Neuronal stem cell (in vitro differentiated cells): ENCODE data around the gene WSB1.

ENCODE experiments used
- DNase-seq: peaks from one replicate; pipeline ENCODE4 v3.0.0-alpha.2; 2013; ENCODE audit warnings: low spot score
- H2AFZ ChIP-seq: one replicate; pipeline ENCODE4 v1.6.1; 2013; ENCODE audit warnings: mild to moderate bottlenecking, low read length, inconsistent platforms
- H2AK5ac ChIP-seq: 2 replicates; pipeline ENCODE4 v1.6.1; 2013; ENCODE audit warnings: low read depth, mild to moderate bottlenecking, inconsistent platforms, low read length, moderate library complexity, mixed read lengths
- H2BK120ac ChIP-seq: 2 replicates; pipeline ENCODE4 v1.6.1; 2013; ENCODE audit warnings: low read depth, mild to moderate bottlenecking, inconsistent platforms, low read length, moderate library complexity, mixed read lengths
- H2BK12ac ChIP-seq: one replicate; pipeline ENCODE4 v1.6.1; 2013; ENCODE audit warnings: low read length, inconsistent platforms
- H2BK15ac ChIP-seq: 2 replicates; pipeline ENCODE4 v1.6.1; 2013; ENCODE audit warnings: mild to moderate bottlenecking, low read length, inconsistent platforms, mixed read lengths
- H2BK5ac ChIP-seq: one replicate; pipeline ENCODE4 v1.6.1; 2013; ENCODE audit warnings: inconsistent platforms, mild to moderate bottlenecking, low read length, moderate library complexity
- H3K14ac ChIP-seq: one replicate; pipeline ENCODE4 v1.6.1; 2013; ENCODE audit warnings: low read length, inconsistent platforms
- H3K18ac ChIP-seq: 2 replicates; pipeline ENCODE4 v1.6.1; 2013; ENCODE audit warnings: low read length, inconsistent platforms
- H3K23ac ChIP-seq: 2 replicates; pipeline ENCODE4 v1.6.1; 2013; ENCODE audit warnings: low read depth, mild to moderate bottlenecking, mixed read lengths, low read length, inconsistent platforms; ENCODE audit not compliant: poor library complexity
- H3K27ac ChIP-seq: replicated peaks from 3 replicates; pipeline ENCODE4 v1.5.1; 2013; ENCODE audit warnings: low read length, inconsistent platforms
- H3K27me3 ChIP-seq, 3 experiments: 2 replicates each; pipeline ENCODE4 v1.6.1; 2013; ENCODE audit warnings: low read length in 3 of 3, mild to moderate bottlenecking in 2 of 3, inconsistent platforms in 1 of 3, low read depth in 1 of 3, mixed read lengths in 1 of 3, moderate library complexity in 1 of 3; ENCODE audit not compliant: control insufficient read depth in 3 of 3, insufficient read depth in 3 of 3
- H3K36me3 ChIP-seq, 2 donors: replicated peaks in 1 of 2; 2 replicates each; pipeline ENCODE4 v1.6.1; 2013; ENCODE audit warnings: low read length in 2 of 2; ENCODE audit not compliant: control insufficient read depth in 2 of 2, insufficient read depth in 2 of 2
- H3K4ac ChIP-seq: 2 replicates; pipeline ENCODE4 v1.6.1; 2013; ENCODE audit warnings: inconsistent platforms, mild to moderate bottlenecking, low read length, moderate library complexity
- H3K4me1 ChIP-seq, 2 donors: 1 replicate in 1 of 2; 2 replicates in 1 of 2; pipeline ENCODE4 v1.6.1; 2013; ENCODE audit warnings: low read length in 2 of 2, low read depth in 1 of 2; ENCODE audit not compliant: control insufficient read depth in 2 of 2, insufficient read depth in 1 of 2
- H3K4me2 ChIP-seq: one replicate; pipeline ENCODE4 v1.6.1; 2013; ENCODE audit warnings: mild to moderate bottlenecking, low read length, inconsistent platforms; ENCODE audit not compliant: insufficient read depth, poor library complexity, severe bottlenecking
- H3K4me3 ChIP-seq, 2 donors: 2 replicates each; pipeline ENCODE4 v1.5.1; 2013; ENCODE audit warnings: low read length in 2 of 2, mild to moderate bottlenecking in 2 of 2, inconsistent platforms in 1 of 2, moderate library complexity in 1 of 2
- H3K79me1 ChIP-seq: one replicate; pipeline ENCODE4 v1.6.1; 2013; ENCODE audit warnings: low read depth, mild to moderate bottlenecking, inconsistent platforms, low read length, moderate library complexity
- H3K9ac ChIP-seq: one replicate; pipeline ENCODE4 v1.6.1; 2013; ENCODE audit warnings: mild to moderate bottlenecking, low read depth, low read length, inconsistent platforms; ENCODE audit not compliant: poor library complexity
- H3K9me3 ChIP-seq, 2 donors: replicated peaks in 1 of 2; 2 replicates each; pipeline versions ENCODE3 to v1.6.1; 2013; ENCODE audit warnings: low read length in 2 of 2, mild to moderate bottlenecking in 2 of 2, inconsistent platforms in 1 of 2, low read depth in 1 of 2, mixed read lengths in 1 of 2, moderate library complexity in 1 of 2; ENCODE audit not compliant: control insufficient read depth in 2 of 2, insufficient read depth in 1 of 2
- H4K8ac ChIP-seq: one replicate; pipeline ENCODE4 v1.6.1; 2013; ENCODE audit warnings: low read depth, mild to moderate bottlenecking, inconsistent platforms, low read length, moderate library complexity
- H4K91ac ChIP-seq: one replicate; pipeline ENCODE4 v1.6.1; 2013; ENCODE audit warnings: low read length, low read depth, mild to moderate bottlenecking, inconsistent platforms; ENCODE audit not compliant: poor library complexity
- whole genome bisulfite sequencing, 2 donors: extraction: QIAGEN DNeasy Blood & Tissue Kit; methylation state at CpG; one replicate each; pipeline ENCODE4 v1.1.7; 2013; ENCODE audit warnings: missing lambda C conversion rate in 2 of 2, mixed read lengths in 1 of 2; ENCODE audit not compliant: insufficient read length in 2 of 2, insufficient replicate concordance in 1 of 2; ENCODE audit errors: extremely low coverage in 2 of 2; 5-methylcytosine and 5-hydroxymethylcytosine counted together

The WSB1 gene

GRCh38 chr17:27322026-27322425, 28.1 kb downstream of the WSB1 start:
- H3K79me1 ChIP-seq: no peaks in the 10 kb centered on the region

GRCh38 chr17:27322690-27323508, 29.0 kb downstream of the WSB1 start:
- H4K8ac ChIP-seq: no peak overlapping the region
- H3K14ac ChIP-seq: no peak overlapping the region
- no peaks in the 10 kb centered on the region for H3K79me1 ChIP-seq
- H2AFZ ChIP-seq: no peak overlapping the region
- H3K4me2 ChIP-seq: no peak overlapping the region
- no peak for DNase-seq
- H3K23ac ChIP-seq: no peak overlapping the region
- H3K9ac ChIP-seq: no peak overlapping the region
- no peak overlapping the region for H2AK5ac ChIP-seq
- no peak overlapping the region for H3K4me3 ChIP-seq
- WGBS, 2 donors: no CpG with 5 or more reads among the region's 4 CpGs
- H2BK5ac ChIP-seq: no peak overlapping the region
- H3K4ac ChIP-seq: no peak overlapping the region
- no peak overlapping the region for H2BK120ac ChIP-seq
- H3K36me3 ChIP-seq: peaks cover 1 to 17% of the 10 kb centered on the region in 2 donors
- no peak overlapping the region for H2BK15ac ChIP-seq
- H3K9me3 ChIP-seq: no peaks in the 10 kb centered on the region
- H2BK12ac ChIP-seq: no peak overlapping the region
- no peaks in the 10 kb centered on the region for H3K27me3 ChIP-seq
- H3K27ac ChIP-seq: no peak overlapping the region
- H3K18ac ChIP-seq: no peak overlapping the region
- no peak overlapping the region for H4K91ac ChIP-seq
- no peaks in the 10 kb centered on the region for H3K4me1 ChIP-seq

More at GRCh38 chr17:27322026-27322425, 28.1 kb downstream of the WSB1 start:
- H3K36me3 ChIP-seq: peaks cover 1 to 22% of the 10 kb centered on the region in 2 donors
- H3K9ac ChIP-seq: no peak overlapping the region
- no peak overlapping the region for H3K23ac ChIP-seq
- no peak overlapping the region for H2AK5ac ChIP-seq
- no peak overlapping the region for H3K27ac ChIP-seq
- no peaks in the 10 kb centered on the region for H3K9me3 ChIP-seq
- DNase-seq: no peak
- H2BK5ac ChIP-seq: no peak overlapping the region
- H2BK15ac ChIP-seq: no peak overlapping the region
- H3K4me1 ChIP-seq: no peaks in the 10 kb centered on the region
- H3K14ac ChIP-seq: no peak overlapping the region
- no peaks in the 10 kb centered on the region for H3K27me3 ChIP-seq
- H4K8ac ChIP-seq: no peak overlapping the region
- no peak overlapping the region for H2AFZ ChIP-seq
- H2BK12ac ChIP-seq: no peak overlapping the region
- no peak overlapping the region for H3K4ac ChIP-seq
- WGBS, 2 donors: no CpG with 5 or more reads among the region's 1 CpG
- H2BK120ac ChIP-seq: no peak overlapping the region
- H3K4me3 ChIP-seq: no peak overlapping the region
- no peak overlapping the region for H3K4me2 ChIP-seq
- H4K91ac ChIP-seq: no peak overlapping the region
- H3K18ac ChIP-seq: no peak overlapping the region

GRCh38 chr17:27323538-27324215, 29.8 kb downstream of the WSB1 start:
- WGBS, 2 donors: no CpG with 5 or more reads among the region's 7 CpGs
- Histone ChIP-seq H4K91ac (no peak overlapping the region), H3K14ac (no peak overlapping the region), H3K4me3 (no peak overlapping the region), H2BK5ac (no peak overlapping the region), H3K27me3 (no peaks in the 10 kb centered on the region), H4K8ac (no peak overlapping the region), H3K9ac (no peak overlapping the region), H3K36me3 (peaks cover 0 to 10% of the 10 kb centered on the region in 2 donors), H3K9me3 (no peaks in the 10 kb centered on the region), H2AFZ (no peak overlapping the region), H2BK120ac (no peak overlapping the region), H3K4ac (no peak overlapping the region), H3K4me2 (no peak overlapping the region), H3K23ac (no peak overlapping the region), H3K27ac (no peak overlapping the region), H3K4me1 (no peaks in the 10 kb centered on the region), H3K79me1 (no peaks in the 10 kb centered on the region), H3K18ac (no peak overlapping the region), H2BK12ac (no peak overlapping the region), H2BK15ac (no peak overlapping the region), H2AK5ac (no peak overlapping the region)
- DNase-seq: no peak

DNA sequence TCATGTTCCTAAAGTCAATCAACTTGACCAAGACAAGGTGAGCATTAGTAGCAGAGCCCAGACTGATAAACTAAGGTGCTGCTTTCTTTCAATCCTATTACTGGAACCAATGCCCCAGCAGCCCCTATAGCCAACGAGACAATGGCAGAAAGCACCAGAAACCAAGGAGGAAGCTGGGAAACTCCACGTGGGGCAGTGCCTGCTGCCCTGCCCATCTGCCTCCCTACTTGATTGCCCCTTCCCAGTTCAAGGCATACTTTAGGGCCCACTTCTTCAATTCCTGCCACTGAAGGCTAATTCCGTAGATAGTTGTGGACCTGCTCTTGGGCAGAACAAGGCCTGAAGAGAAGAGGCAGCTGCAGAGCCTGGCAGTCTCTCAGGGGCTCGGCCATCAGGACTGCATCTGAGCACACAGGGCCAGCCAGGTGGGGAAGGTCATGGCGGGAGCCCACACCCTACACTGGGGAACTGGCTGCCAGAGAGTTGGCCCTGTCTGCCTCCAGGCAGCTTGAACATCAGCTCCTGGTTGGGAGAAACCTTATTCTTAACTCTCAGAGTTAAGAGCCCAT, 30.9 kb downstream of the WSB1 start:
- H3K79me1 ChIP-seq: no peaks in the 10 kb centered on the region
- WGBS, 2 donors: no CpG with 5 or more reads among the region's 5 CpGs
- H2BK5ac ChIP-seq: no peak overlapping the region
- no peak overlapping the region for H3K4me3 ChIP-seq
- H3K4me2 ChIP-seq: no peak overlapping the region
- no peak overlapping the region for H2BK12ac ChIP-seq
- no peak for DNase-seq
- no peak overlapping the region for H3K23ac ChIP-seq
- H3K18ac ChIP-seq: no peak overlapping the region
- no peak overlapping the region for H2BK120ac ChIP-seq
- H4K91ac ChIP-seq: no peak overlapping the region
- H3K14ac ChIP-seq: no peak overlapping the region
- no peak overlapping the region for H2AK5ac ChIP-seq
- no peaks in the 10 kb centered on the region for H3K27me3 ChIP-seq
- peaks cover 0 to 3% of the 10 kb centered on the region in 2 donors for H3K4me1 ChIP-seq
- H3K9me3 ChIP-seq: no peaks in the 10 kb centered on the region
- H2BK15ac ChIP-seq: no peak overlapping the region
- no peak overlapping the region for H3K9ac ChIP-seq
- H3K36me3 ChIP-seq: no peaks in the 10 kb centered on the region
- H4K8ac ChIP-seq: no peak overlapping the region
- no peak overlapping the region for H3K27ac ChIP-seq
- no peak overlapping the region for H2AFZ ChIP-seq
- no peak overlapping the region for H3K4ac ChIP-seq
